Measurements from ENCODE around the gene GRAMD1B. TPM values are rescaled to one million over a fixed set of nuclear protein-coding genes. Genes with fewer than 3 reads are reported as not detected.

The GRAMD1B gene
- total RNA-seq, 1 experiment from 2014 or later: 12.7 TPM

GRCh38 chr11:123584186-123584585 lies 154.1 kb downstream of the GRAMD1B start:
- no peak overlapping the region for H3K4me3 ChIP-seq (replicated peaks in 1 of 2; ENCODE audit: low read depth in 1 of 2, low read length in 2 of 2)
- ChIA-PET POLR2A (no interaction called here), CTCF (no interaction called here), RAD21 (ENCODE audit: low non-redundant PET in 1 of 2, low total read pairs in 2 of 2, uncharacterized antibody in 2 of 2, unreplicated experiment in 2 of 2) (no interaction called here)
- peaks cover 2 to 8% of the 10 kb centered on the region in 2 experiments; a peak in 3 of 4 replicates for H3K4me1 ChIP-seq (ENCODE audit: control insufficient read depth in 1 of 2, insufficient read depth in 2 of 2, low read length in 2 of 2)
- H3K9me3 ChIP-seq (ENCODE audit: control insufficient read depth in 1 of 2, insufficient read depth in 1 of 2, low read depth in 1 of 2, low read length in 2 of 2): no peaks in the 10 kb centered on the region
- H3K79me2 ChIP-seq (ENCODE audit: insufficient read depth, low read length): no peaks in the 10 kb centered on the region
- no TSS peak for BruUV-seq (replicated peaks)
- no peaks in the 10 kb centered on the region for H4K20me1 ChIP-seq (ENCODE audit: insufficient read depth)
- ATAC-seq (no peak), DNase-seq (ENCODE audit: low read depth, low spot score) (no peak)
- intact Hi-C loops (cut with micrococcal nuclease): loop anchor here (5.0 kb wide), 1 partner anchor 53 kb away; no protein-coding TSS in a partner anchor
- TF ChIP-seq SRF (IDR thresholded peaks at IDR 0.05; ENCODE audit: low read depth) (no peak), ZFX (IDR thresholded peaks at IDR 0.05) (no peak), CTCF (IDR thresholded peaks at IDR 0.05 in 2 of 3, conservative IDR thresholded peaks at IDR 0.05 in 1 of 3; ENCODE audit: borderline replicate concordance in 1 of 3, insufficient read depth in 1 of 3, low read depth in 2 of 3, low read length in 2 of 3) (no peak)
- no peaks in the 10 kb centered on the region; the same call in 1 of the 2 replicates for H3K27me3 ChIP-seq (ENCODE audit: insufficient read depth, low read length)
- H3K9ac ChIP-seq (ENCODE audit: low read length): no peak overlapping the region
- H2AFZ ChIP-seq (ENCODE audit: low read depth, low read length, poor library complexity, severe bottlenecking): no peak overlapping the region
- no peaks in the 10 kb centered on the region for H3K36me3 ChIP-seq (ENCODE audit: control insufficient read depth in 1 of 2, insufficient read depth in 2 of 2, low read length in 2 of 2)
- H3K4me2 ChIP-seq (ENCODE audit: low read length): no peak overlapping the region
- no peak overlapping the region for H3K27ac ChIP-seq (ENCODE audit: low read depth, low read length)
- H3K9me2 ChIP-seq (ENCODE audit: insufficient read depth): no peaks in the 10 kb centered on the region

DNA sequence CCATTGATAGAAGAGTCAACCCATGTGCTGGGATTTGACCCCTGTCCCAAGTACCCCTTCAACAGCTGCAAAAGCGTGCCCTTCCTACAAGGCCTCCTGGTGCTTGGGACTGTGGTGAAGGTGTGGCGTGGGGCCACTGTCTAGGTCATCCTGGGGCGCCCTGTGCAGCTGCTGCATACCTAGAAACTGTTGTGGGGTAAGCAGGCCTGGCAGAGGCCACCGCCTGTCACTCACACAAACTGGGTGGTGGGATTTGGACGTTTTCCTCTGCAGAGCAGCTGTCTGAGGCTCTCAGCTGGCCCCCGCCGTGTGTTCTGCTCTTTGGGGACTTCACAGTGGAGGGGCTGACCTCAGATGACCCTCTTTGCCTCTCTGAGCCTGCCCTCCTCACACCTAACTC lies 154.7 kb downstream of the GRAMD1B start:
- no peak overlapping the region for H3K27ac ChIP-seq (ENCODE audit: low read depth, low read length)
- H3K36me3 ChIP-seq (ENCODE audit: control insufficient read depth in 1 of 2, insufficient read depth in 2 of 2, low read length in 2 of 2): no peaks in the 10 kb centered on the region
- no peak for TF ChIP-seq EGR1 (IDR thresholded peaks at IDR 0.05; ENCODE audit: low read depth)
- no peak for TF ChIP-seq TCF7L2 (IDR thresholded peaks at IDR 0.05; ENCODE audit: borderline replicate concordance, extremely low read depth, insufficient read depth, insufficient read length)
- TF ChIP-seq EZH2phosphoT487 (IDR thresholded peaks at IDR 0.05; ENCODE audit: borderline replicate concordance): no peak
- TF ChIP-seq ELF1 (IDR thresholded peaks at IDR 0.05; ENCODE audit: borderline replicate concordance, low read depth): no peak
- no peak for TF ChIP-seq ZFX (IDR thresholded peaks at IDR 0.05)
- no peak for TF ChIP-seq REST (IDR thresholded peaks at IDR 0.05; ENCODE audit: low read depth)
- no peak for TF ChIP-seq FOSL1 (IDR thresholded peaks at IDR 0.05; ENCODE audit: low read depth)
- TF ChIP-seq, protein P1, sequence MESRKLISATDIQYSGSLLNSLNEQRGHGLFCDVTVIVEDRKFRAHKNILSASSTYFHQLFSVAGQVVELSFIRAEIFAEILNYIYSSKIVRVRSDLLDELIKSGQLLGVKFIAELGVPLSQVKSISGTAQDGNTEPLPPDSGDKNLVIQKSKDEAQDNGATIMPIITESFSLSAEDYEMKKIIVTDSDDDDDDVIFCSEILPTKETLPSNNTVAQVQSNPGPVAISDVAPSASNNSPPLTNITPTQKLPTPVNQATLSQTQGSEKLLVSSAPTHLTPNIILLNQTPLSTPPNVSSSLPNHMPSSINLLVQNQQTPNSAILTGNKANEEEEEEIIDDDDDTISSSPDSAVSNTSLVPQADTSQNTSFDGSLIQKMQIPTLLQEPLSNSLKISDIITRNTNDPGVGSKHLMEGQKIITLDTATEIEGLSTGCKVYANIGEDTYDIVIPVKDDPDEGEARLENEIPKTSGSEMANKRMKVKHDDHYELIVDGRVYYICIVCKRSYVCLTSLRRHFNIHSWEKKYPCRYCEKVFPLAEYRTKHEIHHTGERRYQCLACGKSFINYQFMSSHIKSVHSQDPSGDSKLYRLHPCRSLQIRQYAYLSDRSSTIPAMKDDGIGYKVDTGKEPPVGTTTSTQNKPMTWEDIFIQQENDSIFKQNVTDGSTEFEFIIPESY (IDR thresholded peaks at IDR 0.05; ENCODE audit: extremely low read depth, insufficient replicate concordance, low read length): no peak
- TF ChIP-seq YY1 (IDR thresholded peaks at IDR 0.05; ENCODE audit: extremely low read depth, insufficient replicate concordance, low read depth, low read length): no peak
- TF ChIP-seq MAX (IDR thresholded peaks at IDR 0.05): no peak
- no peaks in the 10 kb centered on the region for H4K20me1 ChIP-seq (ENCODE audit: insufficient read depth)
- ChIA-PET RAD21 (ENCODE audit: low non-redundant PET in 1 of 2, low total read pairs in 2 of 2, uncharacterized antibody in 2 of 2, unreplicated experiment in 2 of 2) (no interaction called here), CTCF (no interaction called here), POLR2A (no interaction called here)
- intact Hi-C loops (cut with micrococcal nuclease): loop anchor here (5.0 kb wide), 1 partner anchor 53 kb away; no protein-coding TSS in a partner anchor
- BruUV-seq (replicated peaks): no TSS peak
- H3K79me2 ChIP-seq (ENCODE audit: insufficient read depth, low read length): no peaks in the 10 kb centered on the region
- H3K27me3 ChIP-seq (ENCODE audit: insufficient read depth, low read length): no peaks in the 10 kb centered on the region; the same call in 1 of the 2 replicates
- H3K9ac ChIP-seq (ENCODE audit: low read length): no peak overlapping the region
- H3K9me3 ChIP-seq (ENCODE audit: control insufficient read depth in 1 of 2, insufficient read depth in 1 of 2, low read depth in 1 of 2, low read length in 2 of 2): no peaks in the 10 kb centered on the region
- H3K4me2 ChIP-seq (ENCODE audit: low read length): no peak overlapping the region
- H3K9me2 ChIP-seq (ENCODE audit: insufficient read depth): no peaks in the 10 kb centered on the region
- peaks cover 2 to 8% of the 10 kb centered on the region in 2 experiments; a peak in 3 of 4 replicates for H3K4me1 ChIP-seq (ENCODE audit: control insufficient read depth in 1 of 2, insufficient read depth in 2 of 2, low read length in 2 of 2)
- no peak overlapping the region for H3K4me3 ChIP-seq (replicated peaks in 1 of 2; ENCODE audit: low read depth in 1 of 2, low read length in 2 of 2)
- DNase-seq (ENCODE audit: low read depth, low spot score) (no peak), ATAC-seq (no peak)
- no peak overlapping the region for H2AFZ ChIP-seq (ENCODE audit: low read depth, low read length, poor library complexity, severe bottlenecking)
